Left cardiac atrium (tissue), 4 donors: ENCODE data around the gene MPIG6B. TPM values are rescaled to one million over a fixed set of nuclear protein-coding genes. Genes with fewer than 3 reads are reported as not detected.

Source experiments
- ATAC-seq, 2 donors: fragments of 200-7000 bp; cut with Tn5 transposase; one replicate each; pipeline ENCODE4 v1.9.1; 2020; ENCODE audit warnings: mild to moderate bottlenecking in 2 of 2, moderate library complexity in 2 of 2
- DNase-seq: peaks from one replicate; pipeline ENCODE4 v3.0.0-alpha.2; 2020
- intact Hi-C, 2 donors: fragments of 100-400 bp; cut with DNase I; formaldehyde crosslinking; loops; one replicate each; pipeline versions ENCODE4 v1.14.1 to v1.15.1; 2022 to 2023
- microRNA-seq, 2 donors: library from miRNA; unstranded; fragments of <30 nt; microRNA quantifications; one replicate each; pipeline ENCODE4 v1.2.0, GENCODE V29; 2020
- total RNA-seq, 2 donors: library from RNA; stranded (reverse); fragmentation: NEBNext Ultra II Directional; extraction: Animal tissue kit (Norgen Biotek cat#: 25700); gene quantifications; one replicate each; pipeline ENCODE4 v1.2.1, GENCODE V29; 2021
- donor health status: DM: no; HTN: yes; CAD: no.
- donor health status: DM: no; HTN: yes; CAD: no; lungs with severe emphysema.
- donor health status: DM: yes; HTN: yes; CAD: no.
- donor health status: Dilated cardiomyopathy.

The MPIG6B gene
- total RNA-seq, 2 donors from 2014 or later = 0.39 to 0.41 TPM

DNA sequence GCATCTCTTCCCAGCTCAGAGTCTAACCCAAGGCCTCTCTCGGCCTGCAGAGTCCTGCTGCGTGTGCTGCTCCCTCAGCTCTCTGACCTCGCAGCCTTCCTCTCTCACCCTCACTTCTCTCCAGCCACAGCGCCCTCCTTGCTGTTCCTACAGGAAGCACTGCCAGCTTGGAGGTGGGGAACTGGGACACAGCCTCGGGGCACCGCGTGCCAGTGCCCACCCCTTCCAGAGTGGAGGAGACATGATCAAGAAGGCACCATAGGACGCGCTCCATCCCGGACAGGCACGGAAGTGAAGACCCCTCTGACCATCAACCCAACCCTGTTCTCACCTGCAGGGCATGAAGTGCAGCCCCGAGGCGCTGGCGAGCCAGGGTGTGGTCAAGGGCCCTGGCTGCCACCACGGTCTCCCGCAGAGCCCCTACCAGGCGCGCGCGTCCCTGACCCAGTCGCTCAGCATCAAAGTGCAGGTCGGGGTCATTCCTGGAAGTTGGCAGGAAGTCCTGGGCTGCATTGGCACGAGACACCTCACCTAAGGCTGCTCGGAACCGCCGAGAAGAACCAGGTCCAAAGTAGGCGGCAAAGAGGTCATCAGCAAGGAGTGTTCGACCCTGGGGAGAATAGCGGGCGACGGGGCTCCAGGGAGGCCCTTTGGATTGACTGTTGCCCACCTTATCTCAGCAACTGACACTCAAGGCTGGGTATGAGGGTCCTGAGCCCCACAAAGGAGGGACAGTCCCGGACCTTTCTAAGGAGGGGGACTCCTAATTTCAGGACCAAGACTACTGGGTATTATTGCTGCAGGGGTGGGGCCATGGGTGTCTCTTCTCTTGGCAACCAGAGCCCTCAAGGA is 52.7 kb downstream of the MPIG6B start:
- intact Hi-C loops = loop anchor here in 1 of 2 donors (5.0 kb wide), 1 partner anchor 56 kb away; no protein-coding TSS in a partner anchor
- ATAC-seq (no peak), DNase-seq (no peak)

Small RNAs within 50 kb of the gene (microRNA-seq; reads per million reads assigned to microRNA genes)
- 0 to 0.20 reads per million in 2 donors for gene MIR4646

Other genes with a start within 250 kb of the MPIG6B start
- 1 to 10 TPM; 2.1 to 2.2 TPM for gene MICB, start 225.2 kb upstream of the MPIG6B start, total RNA-seq
- gene MCCD1, start 194.4 kb upstream of the MPIG6B start, total RNA-seq = not detected
- 100 to 1,000 TPM; 188 to 224 TPM for gene DDX39B, start 181.4 kb upstream of the MPIG6B start, total RNA-seq
- gene ATP6V1G2, start 176.8 kb upstream of the MPIG6B start, total RNA-seq = 1 to 10 TPM; 1.9 to 2.7 TPM
- 10 to 100 TPM; 12.9 to 14.8 TPM for gene NFKBIL1, start 175.8 kb upstream of the MPIG6B start, total RNA-seq
- gene LTA, start 151.1 kb upstream of the MPIG6B start, total RNA-seq = not detected
- under 1 TPM; 0.53 to 0.92 TPM for gene TNF, start 147.8 kb upstream of the MPIG6B start, total RNA-seq
- gene LTB, start 140.9 kb upstream of the MPIG6B start, total RNA-seq = 1 to 10 TPM in 1 of 2 donors, under 1 TPM in 1; 0.84 to 1.4 TPM
- gene LST1, start 137.1 kb upstream of the MPIG6B start, total RNA-seq = 10 to 100 TPM in 1 of 2 donors, 1 to 10 TPM in 1; 9.4 to 16.0 TPM
- under 1 TPM in 1 of 2 donors, not detected in 1; 0.47 TPM for gene NCR3, start 130.4 kb upstream of the MPIG6B start, total RNA-seq
- gene AIF1, start 108.1 kb upstream of the MPIG6B start, total RNA-seq = 10 to 100 TPM; 17.0 to 37.4 TPM
- gene PRRC2A, start 102.7 kb upstream of the MPIG6B start, total RNA-seq = 100 to 1,000 TPM in 1 of 2 donors, 10 to 100 TPM in 1; 85.0 to 108 TPM
- gene BAG6, start 70.7 kb upstream of the MPIG6B start, total RNA-seq = 100 to 1,000 TPM; 206 to 294 TPM
- 1 to 10 TPM; 1.4 to 1.7 TPM for gene APOM, start 67.5 kb upstream of the MPIG6B start, total RNA-seq
- gene C6orf47, start 62.6 kb upstream of the MPIG6B start, total RNA-seq = 10 to 100 TPM; 17.5 to 20.1 TPM
- 10 to 100 TPM; 12.3 to 15.7 TPM for gene GPANK1, start 58.4 kb upstream of the MPIG6B start, total RNA-seq
- 100 to 1,000 TPM in 1 of 2 donors, 10 to 100 TPM in 1; 84.8 to 116 TPM for gene CSNK2B, start 57.3 kb upstream of the MPIG6B start, total RNA-seq
- gene LY6G5B, start 53.4 kb upstream of the MPIG6B start, total RNA-seq = 1 to 10 TPM; 3.2 to 8.8 TPM
- gene LY6G5C, start 42.3 kb upstream of the MPIG6B start, total RNA-seq = 1 to 10 TPM; 2.2 to 2.5 TPM
- 10 to 100 TPM; 33.5 to 36.3 TPM for gene ABHD16A, start 20.0 kb upstream of the MPIG6B start, total RNA-seq
- gene LY6G6F, start 16.5 kb upstream of the MPIG6B start, total RNA-seq = not detected
- gene LY6G6D, start 8.0 kb upstream of the MPIG6B start, total RNA-seq = not detected
- not detected for gene LY6G6C, start 1.6 kb upstream of the MPIG6B start, total RNA-seq
- 10 to 100 TPM; 55.6 to 56.2 TPM for gene DDAH2, start 5.9 kb downstream of the MPIG6B start, total RNA-seq
- gene CLIC1, start 13.2 kb downstream of the MPIG6B start, total RNA-seq = 100 to 1,000 TPM; 151 to 196 TPM
- gene MSH5, start 16.6 kb downstream of the MPIG6B start, total RNA-seq = 1 to 10 TPM; 2.6 to 3.0 TPM
- gene SAPCD1, start 39.3 kb downstream of the MPIG6B start, total RNA-seq = under 1 TPM; 0.71 to 0.73 TPM
- gene VWA7, start 54.0 kb downstream of the MPIG6B start, total RNA-seq = 1 to 10 TPM; 4.8 to 6.2 TPM
- gene VARS1, start 72.4 kb downstream of the MPIG6B start, total RNA-seq = 10 to 100 TPM; 24.8 to 39.3 TPM
- gene LSM2, start 83.6 kb downstream of the MPIG6B start, total RNA-seq = 10 to 100 TPM; 24.3 to 29.4 TPM
- 1 to 10 TPM; 1.1 to 2.6 TPM for gene HSPA1L, start 91.9 kb downstream of the MPIG6B start, total RNA-seq
- 100 to 1,000 TPM; 197 to 288 TPM for gene HSPA1A, start 92.2 kb downstream of the MPIG6B start, total RNA-seq
- 100 to 1,000 TPM; 142 to 192 TPM for gene HSPA1B, start 104.4 kb downstream of the MPIG6B start, total RNA-seq
- gene NEU1, start 139.4 kb downstream of the MPIG6B start, total RNA-seq = 10 to 100 TPM; 26.8 to 31.8 TPM
- not detected for gene SLC44A4, start 155.6 kb downstream of the MPIG6B start, total RNA-seq
- gene EHMT2, start 174.3 kb downstream of the MPIG6B start, total RNA-seq = 10 to 100 TPM; 12.9 to 20.2 TPM
- 1 to 10 TPM; 2.5 to 4.6 TPM for gene ZBTB12, start 178.7 kb downstream of the MPIG6B start, total RNA-seq
- 10 to 100 TPM; 12.3 to 30.0 TPM for gene C2, start 204.3 kb downstream of the MPIG6B start, total RNA-seq
- gene CFB, start 222.7 kb downstream of the MPIG6B start, total RNA-seq = 100 to 1,000 TPM in 1 of 2 donors, 10 to 100 TPM in 1; 50.3 to 113 TPM
- 10 to 100 TPM; 39.8 to 53.7 TPM for gene NELFE, start 235.6 kb downstream of the MPIG6B start, total RNA-seq
- gene SKIC2, start 235.8 kb downstream of the MPIG6B start, total RNA-seq = 10 to 100 TPM; 36.8 to 45.1 TPM
- gene DXO, start 248.8 kb downstream of the MPIG6B start, total RNA-seq = 10 to 100 TPM; 12.8 to 20.9 TPM